GM18861 (cell line): ENCODE results near the gene PSMD1.

Source experiments
- ATAC-seq: cut with Tn5 transposase; IDR thresholded peaks from one replicate; pipeline ENCODE4 v1.9.1; 2021; ENCODE audit not compliant: unreplicated experiment

The PSMD1 gene

DNA sequence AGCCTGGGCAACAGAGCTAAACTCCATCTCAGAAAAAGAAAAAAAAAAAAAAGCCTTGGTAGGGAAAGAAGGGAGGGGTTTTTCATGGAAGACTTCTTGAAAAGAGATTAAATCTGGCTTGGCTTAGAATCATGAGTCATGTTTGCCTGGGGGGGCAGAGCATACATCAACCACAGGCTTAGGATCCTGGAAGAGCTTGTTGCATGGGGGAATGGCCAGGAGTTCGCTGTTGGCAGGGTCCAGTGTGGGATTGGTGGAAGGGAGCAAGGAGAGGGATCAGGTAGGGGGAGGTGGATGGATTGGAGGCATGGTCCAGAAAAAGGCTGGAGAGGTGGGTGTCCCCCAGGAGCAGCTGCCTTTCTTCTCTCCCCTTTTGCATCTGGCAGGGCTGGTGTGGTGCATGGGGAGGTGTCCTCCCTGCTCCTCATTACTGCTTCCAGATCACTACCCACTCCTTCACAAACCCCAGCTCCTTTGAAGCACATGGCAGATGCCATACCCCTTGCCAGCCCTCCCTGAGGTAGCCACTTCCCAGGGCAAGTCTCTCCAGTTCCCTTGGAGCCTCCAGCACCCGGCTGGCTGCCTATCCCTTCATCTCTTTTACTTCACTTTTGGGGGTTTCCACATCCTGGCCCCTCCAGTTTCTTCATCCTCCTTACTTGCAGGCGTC, 144.3 kb downstream of the PSMD1 start:
- no peak for ATAC-seq

DNA sequence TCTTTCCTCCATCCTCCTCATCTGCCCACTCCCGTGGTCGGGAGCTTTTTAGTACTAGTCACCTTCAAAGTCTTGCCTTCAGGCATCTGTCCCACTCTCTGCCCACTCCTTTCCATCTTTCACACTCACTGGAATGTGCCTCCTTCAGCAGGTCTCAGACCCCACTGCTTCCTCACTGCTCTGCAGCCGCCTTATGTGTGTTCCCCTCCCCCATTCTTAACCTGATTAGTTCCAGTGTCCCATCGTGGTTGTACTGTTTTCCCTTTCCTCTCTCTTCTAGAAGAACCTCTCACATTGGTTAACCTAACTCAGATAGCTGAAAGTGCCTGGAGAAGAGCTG, 144.8 kb downstream of the PSMD1 start:
- ATAC-seq, result no peak

DNA sequence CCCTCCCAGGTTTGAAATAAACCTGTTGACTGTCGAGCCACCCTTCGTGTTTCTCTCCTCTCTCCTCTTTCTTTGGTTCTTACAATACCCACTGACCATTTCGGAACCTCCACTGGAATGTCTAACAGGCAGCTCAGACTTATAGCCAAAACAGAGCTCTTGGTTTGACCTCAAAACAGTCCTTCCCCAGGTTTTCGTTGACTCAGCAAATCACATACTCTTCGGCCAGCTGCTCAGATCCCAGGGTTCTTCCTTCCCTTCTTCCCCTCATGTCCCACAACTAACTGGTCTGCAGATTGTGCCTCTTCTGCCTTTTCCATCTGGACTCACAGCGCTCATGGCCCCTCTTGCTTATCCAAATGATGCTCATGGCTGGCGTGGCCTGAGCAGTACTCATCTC, 146.4 kb downstream of the PSMD1 start:
- no peak for ATAC-seq

DNA sequence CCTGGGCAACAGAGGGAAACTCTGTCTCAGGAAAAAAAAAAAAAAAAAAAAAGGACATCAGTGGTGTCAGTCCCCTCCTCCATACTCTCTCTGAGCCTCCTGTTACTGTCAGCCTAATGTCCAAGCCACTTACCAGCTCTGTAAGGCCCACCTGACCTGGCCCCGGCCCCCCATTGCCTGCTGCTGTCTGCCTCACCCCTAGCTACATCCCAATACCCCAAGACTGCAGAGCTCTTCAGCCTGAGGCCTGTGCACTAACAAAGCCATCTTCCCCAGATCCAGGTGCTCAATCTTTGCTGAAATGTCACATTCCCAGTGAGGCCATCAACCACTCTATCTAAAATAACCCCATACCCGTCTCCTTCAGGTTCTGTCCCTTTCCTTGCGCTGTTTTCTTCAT, 147.5 kb downstream of the PSMD1 start:
- no peak for ATAC-seq

DNA sequence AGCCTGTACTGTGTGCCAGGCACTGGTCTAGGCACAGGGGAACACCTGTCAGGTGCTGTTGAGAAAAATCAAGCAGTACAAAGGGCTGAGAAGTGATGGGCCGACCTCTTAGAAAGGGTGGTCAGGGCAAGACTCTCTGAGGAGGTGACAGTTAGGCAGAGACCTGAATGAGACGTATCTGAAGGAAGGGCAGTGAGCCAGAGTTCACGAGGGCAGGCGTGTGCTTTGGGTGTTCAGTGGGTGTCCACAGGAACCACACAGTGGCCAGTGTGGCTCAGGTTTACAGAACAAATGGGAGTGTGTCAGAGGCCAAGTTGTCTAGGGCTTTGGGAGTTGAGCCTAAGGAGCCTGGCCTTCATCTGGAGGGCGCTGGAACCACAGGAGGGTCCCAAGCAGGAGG, 147.9 kb downstream of the PSMD1 start:
- ATAC-seq, result no peak

DNA sequence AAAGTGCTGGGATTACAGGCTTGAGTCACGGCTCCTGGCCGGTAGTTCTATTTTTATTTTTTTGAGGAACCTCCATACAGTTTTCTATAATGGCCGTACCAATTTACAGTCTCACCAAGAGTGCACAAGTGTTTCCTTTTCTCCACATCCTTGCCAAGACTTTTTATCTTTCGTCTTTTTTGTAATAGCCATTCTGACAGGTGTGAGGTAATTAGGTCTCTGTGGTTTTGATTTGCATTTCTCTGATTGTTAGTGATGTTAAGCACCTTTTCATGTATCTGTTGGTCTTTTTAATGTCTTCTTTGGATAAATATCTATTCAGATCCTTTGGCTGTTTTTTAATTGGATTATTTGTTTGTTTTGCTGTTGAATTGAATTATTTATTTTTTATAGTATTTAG, 151.1 kb downstream of the PSMD1 start:
- ATAC-seq, result no peak

DNA sequence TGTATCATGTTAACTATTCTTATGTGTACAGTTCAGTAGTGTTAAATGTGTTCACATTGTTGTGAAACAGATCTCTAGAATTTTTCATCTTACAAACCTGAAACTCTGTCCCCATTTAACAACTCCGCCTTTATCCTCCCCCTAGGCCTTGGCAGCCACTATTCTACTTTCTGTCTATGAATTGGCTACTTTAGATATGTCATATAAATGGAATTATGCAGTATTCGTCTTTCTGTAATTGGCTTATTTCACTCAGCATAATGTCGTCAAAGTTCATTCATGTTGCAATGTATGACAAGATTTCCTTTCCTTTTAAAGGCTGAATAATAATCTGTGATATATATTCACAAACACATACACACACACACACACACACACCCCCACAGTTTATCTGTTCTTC, 154.1 kb downstream of the PSMD1 start:
- ATAC-seq, result no peak

DNA sequence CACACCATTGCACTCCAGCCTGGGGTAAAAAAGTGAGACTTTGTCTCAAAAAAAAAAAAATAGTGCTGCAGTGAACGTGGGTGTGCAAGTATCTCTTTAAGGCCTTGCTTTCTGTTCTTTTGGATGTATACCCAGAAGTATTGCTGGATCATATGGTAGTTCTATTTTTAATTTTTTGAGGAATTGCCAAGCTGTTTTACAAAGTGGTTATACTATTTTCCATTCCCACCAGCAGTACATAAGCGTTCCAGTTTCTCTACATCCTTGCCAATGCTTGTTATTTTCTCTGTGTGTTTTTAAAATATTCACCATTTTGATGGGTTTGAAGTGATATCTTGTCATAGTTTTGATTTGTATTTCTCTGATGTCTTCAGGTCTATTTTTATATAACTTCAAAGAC, 154.8 kb downstream of the PSMD1 start:
- ATAC-seq, result no peak

DNA sequence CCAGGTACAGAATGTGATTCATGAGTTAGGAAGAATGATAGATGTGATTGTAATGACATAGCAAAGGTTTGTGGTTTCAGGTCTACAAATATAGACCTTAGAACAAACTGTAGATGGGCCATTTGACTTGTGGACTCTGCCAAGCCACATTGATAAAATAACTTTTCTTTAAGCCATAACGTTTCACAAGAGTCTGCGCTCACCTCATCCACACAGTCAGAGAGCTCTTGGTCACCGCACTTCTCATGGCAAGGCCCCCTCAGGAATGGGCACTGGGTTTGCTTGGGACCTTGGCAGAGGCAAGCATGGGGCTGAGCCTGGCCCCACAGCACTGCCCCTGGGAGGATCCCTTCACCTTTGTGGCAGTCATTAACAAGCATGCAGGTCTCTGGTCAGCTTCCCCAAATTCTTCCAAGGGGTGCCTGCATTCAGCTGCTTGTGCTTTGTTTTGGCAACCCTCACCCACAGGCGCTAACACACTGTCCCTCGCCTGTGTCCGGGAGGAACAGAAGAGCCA, 155.7 kb downstream of the PSMD1 start:
- ATAC-seq, result no peak

DNA sequence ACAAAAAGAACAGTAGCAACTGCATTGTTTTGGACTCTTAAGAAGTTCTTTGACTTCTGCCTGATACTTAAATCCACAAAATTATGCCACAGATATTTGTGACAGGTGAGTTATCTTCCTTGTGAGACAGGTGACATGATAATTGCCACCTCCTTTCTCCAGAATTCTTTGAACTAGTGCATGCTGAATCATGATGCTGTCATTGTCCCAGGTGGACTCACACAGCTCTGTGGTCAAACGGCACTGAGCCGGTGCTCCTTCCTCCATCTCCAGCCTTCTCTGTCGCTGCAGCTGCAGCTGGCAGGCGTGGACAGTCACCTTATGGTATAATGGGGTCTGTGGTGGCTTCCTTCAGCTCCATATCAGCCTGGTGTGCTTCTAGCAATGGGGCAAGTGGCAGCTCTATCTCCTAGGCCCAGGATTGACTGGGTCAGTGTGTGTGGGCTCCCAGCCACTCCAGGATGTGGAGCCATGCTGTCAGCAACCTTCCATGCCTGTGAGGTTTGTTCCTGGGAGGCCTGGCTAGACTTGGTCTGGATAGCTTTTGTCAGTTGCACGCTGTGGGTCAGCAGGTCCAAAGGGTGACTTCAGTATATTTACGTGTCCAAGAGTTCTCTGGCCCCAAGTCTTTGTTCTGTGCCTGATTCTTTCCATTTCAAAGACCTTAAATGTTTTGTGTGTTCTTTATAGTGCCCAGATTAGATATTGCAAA, 157.4 kb downstream of the PSMD1 start:
- no peak for ATAC-seq

DNA sequence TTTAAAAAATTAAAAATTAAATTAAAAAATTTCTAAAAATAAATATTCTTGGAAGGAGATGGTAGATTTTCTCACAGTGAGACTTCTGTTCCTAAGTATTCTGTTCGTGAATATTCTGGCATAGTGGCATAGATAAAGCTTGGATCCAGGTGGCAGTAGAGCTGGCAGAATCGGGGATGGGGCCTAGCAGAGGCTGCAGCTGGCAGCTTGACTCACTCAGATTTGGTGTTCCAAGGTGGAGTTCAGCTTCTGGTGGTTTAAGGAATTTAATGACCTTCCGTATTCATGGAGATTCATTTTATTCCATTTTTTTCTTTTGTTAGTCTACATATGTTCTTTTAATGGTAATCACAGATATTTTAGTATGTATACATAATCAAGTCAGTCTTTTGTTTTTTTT, 161.7 kb downstream of the PSMD1 start:
- no peak for ATAC-seq

DNA sequence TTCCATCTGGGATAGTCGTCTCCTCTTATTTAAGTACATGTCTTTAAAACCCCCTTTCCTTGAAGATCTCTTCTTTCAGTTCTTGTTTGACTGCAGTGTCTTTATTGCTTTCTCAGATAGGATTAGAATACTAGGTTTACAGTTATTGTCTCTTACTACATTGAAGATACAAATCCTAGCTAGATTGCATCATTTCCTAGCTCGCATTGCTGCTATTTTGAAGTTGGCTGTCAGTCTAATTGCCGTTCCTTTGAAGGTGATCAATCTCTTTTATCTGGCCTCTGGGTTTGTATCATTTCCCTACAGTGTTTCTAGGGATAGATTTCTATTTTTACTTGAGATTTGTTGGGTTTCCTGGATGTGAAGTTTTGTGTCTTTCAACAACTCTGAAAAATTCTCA, 162.6 kb downstream of the PSMD1 start:
- ATAC-seq, result no peak

DNA sequence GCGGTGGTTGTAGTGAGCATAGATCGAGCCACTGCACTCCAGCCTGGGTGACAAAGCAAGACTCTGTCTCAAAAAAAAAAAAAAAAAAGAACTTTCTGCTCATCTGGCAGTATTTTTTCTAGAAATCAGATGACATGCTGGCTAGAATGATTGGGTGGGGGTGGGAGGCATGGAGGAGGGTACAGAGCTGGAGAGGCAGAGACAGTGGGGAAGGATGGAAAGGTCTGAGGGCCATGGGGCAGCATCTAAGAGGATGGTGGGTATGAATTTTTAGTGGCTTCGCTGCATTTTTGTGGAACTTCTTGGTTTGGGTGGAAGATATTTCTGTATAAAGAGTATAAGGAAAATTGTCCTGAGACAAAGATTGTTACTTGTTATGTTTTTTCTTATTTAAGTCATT, 165.1 kb downstream of the PSMD1 start:
- ATAC-seq, result no peak
